Measurements from ENCODE around the gene FOXRED1.
"Not testable (repeated sequence)": the region's sequence is repeated elsewhere in the genome, so short reads cannot be mapped to it uniquely, and the experiment has no call there.

FOXRED1 gene

GRCh38 chr11:126268708-126269579 lies at the start of gene FOXRED1, which contains the start of gene SRPRA:
Gene FOXRED1, plus strand, starts transcription at chr11:126269154. Its CDS starts 53 bp downstream, at chr11:126269207.
Gene SRPRA, minus strand, starts transcription at chr11:126268895. Its CDS starts 91 bp downstream, at chr11:126268804.
- peaks cover 45% of the 10 kb centered on the region for H3K4me1 Mint-ChIP-seq
- DNase-seq: peak; percentile 100
- peaks cover 63% of the 10 kb centered on the region for H3K36me3 Mint-ChIP-seq
- CTCF ChIA-PET: no interaction called here
- peak within 1 kb of the TSS; percentile 98 for H3K27ac Mint-ChIP-seq
- peak within 1 kb of the TSS; percentile 98 for H3K4me3 Mint-ChIP-seq
- no peaks in the 10 kb centered on the region for H3K9me3 Mint-ChIP-seq
- no peaks in the 10 kb centered on the region for H3K27me3 Mint-ChIP-seq

- Mint-ChIP-seq H3K9me3 (no peaks in the 10 kb centered on the region), H3K4me1 (peaks cover 7% of the 10 kb centered on the region), H3K4me3 (no peak overlapping the region), H3K27ac (no peak overlapping the region), H3K27me3 (no peaks in the 10 kb centered on the region), H3K36me3 (no peaks in the 10 kb centered on the region)
- CTCF ChIA-PET: no interaction called here
- no peak for DNase-seq
Measured at GRCh38 chr11:126219547-126219946, 49.4 kb upstream of the FOXRED1 start.

- H3K27me3 Mint-ChIP-seq: no peaks in the 10 kb centered on the region
- no peaks in the 10 kb centered on the region for H3K4me1 Mint-ChIP-seq
- H3K4me3 Mint-ChIP-seq: no peak overlapping the region
- DNase-seq: no peak
- no peaks in the 10 kb centered on the region for H3K9me3 Mint-ChIP-seq
- H3K27ac Mint-ChIP-seq: no peak overlapping the region
- CTCF ChIA-PET: no interaction called here
- no peaks in the 10 kb centered on the region for H3K36me3 Mint-ChIP-seq
Measured at GRCh38 chr11:126224647-126225294, 44.2 kb upstream of the FOXRED1 start.

GRCh38 chr11:126225295-126225665 lies 43.7 kb upstream of the FOXRED1 start:
- Mint-ChIP-seq H3K4me3 (no peak overlapping the region), H3K4me1 (no peaks in the 10 kb centered on the region), H3K27ac (no peak overlapping the region), H3K9me3 (no peaks in the 10 kb centered on the region), H3K36me3 (no peaks in the 10 kb centered on the region), H3K27me3 (no peaks in the 10 kb centered on the region)
- CTCF ChIA-PET: no interaction called here
- DNase-seq: no peak

GRCh38 chr11:126226334-126227084 lies 42.4 kb upstream of the FOXRED1 start:
- peaks cover 3% of the 10 kb centered on the region for H3K36me3 Mint-ChIP-seq
- DNase-seq: no peak
- H3K4me1 Mint-ChIP-seq: no peaks in the 10 kb centered on the region
- no peak overlapping the region for H3K4me3 Mint-ChIP-seq
- CTCF ChIA-PET: no interaction called here
- H3K9me3 Mint-ChIP-seq: no peaks in the 10 kb centered on the region
- H3K27me3 Mint-ChIP-seq: no peaks in the 10 kb centered on the region
- no peak overlapping the region for H3K27ac Mint-ChIP-seq

- Mint-ChIP-seq H3K9me3 (no peaks in the 10 kb centered on the region), H3K4me1 (no peaks in the 10 kb centered on the region), H3K36me3 (peaks cover 3% of the 10 kb centered on the region), H3K27me3 (no peaks in the 10 kb centered on the region), H3K27ac (no peak overlapping the region), H3K4me3 (no peak overlapping the region)
- DNase-seq: no peak
- CTCF ChIA-PET: no interaction called here
Measured at GRCh38 chr11:126229858-126230540, 39.0 kb upstream of the FOXRED1 start.

- no peak overlapping the region for H3K4me3 Mint-ChIP-seq
- peaks cover 8% of the 10 kb centered on the region for H3K36me3 Mint-ChIP-seq
- CTCF ChIA-PET: no interaction called here
- H3K27ac Mint-ChIP-seq: no peak overlapping the region
- DNase-seq: no peak
- H3K4me1 Mint-ChIP-seq: no peaks in the 10 kb centered on the region
- H3K27me3 Mint-ChIP-seq: no peaks in the 10 kb centered on the region
- no peaks in the 10 kb centered on the region for H3K9me3 Mint-ChIP-seq
Measured at GRCh38 chr11:126231725-126232459, 37.1 kb upstream of the FOXRED1 start.

GRCh38 chr11:126232683-126233082 lies 36.3 kb upstream of the FOXRED1 start:
- no peak overlapping the region for H3K4me3 Mint-ChIP-seq
- no peak for DNase-seq
- CTCF ChIA-PET: no interaction called here
- no peaks in the 10 kb centered on the region for H3K27me3 Mint-ChIP-seq
- no peaks in the 10 kb centered on the region for H3K9me3 Mint-ChIP-seq
- H3K36me3 Mint-ChIP-seq: peaks cover 8% of the 10 kb centered on the region
- H3K4me1 Mint-ChIP-seq: no peaks in the 10 kb centered on the region
- H3K27ac Mint-ChIP-seq: no peak overlapping the region

- H3K4me1 Mint-ChIP-seq: no peaks in the 10 kb centered on the region
- peaks cover 9% of the 10 kb centered on the region for H3K36me3 Mint-ChIP-seq
- no peaks in the 10 kb centered on the region for H3K27me3 Mint-ChIP-seq
- CTCF ChIA-PET: no interaction called here
- DNase-seq: no peak
- H3K9me3 Mint-ChIP-seq: no peaks in the 10 kb centered on the region
- no peak overlapping the region for H3K27ac Mint-ChIP-seq
- no peak overlapping the region for H3K4me3 Mint-ChIP-seq
Measured at GRCh38 chr11:126233391-126233790, 35.6 kb upstream of the FOXRED1 start.

- no peak overlapping the region for H3K4me3 Mint-ChIP-seq
- H3K27me3 Mint-ChIP-seq: no peaks in the 10 kb centered on the region
- no peak for DNase-seq
- no peaks in the 10 kb centered on the region for H3K4me1 Mint-ChIP-seq
- H3K27ac Mint-ChIP-seq: no peak overlapping the region
- peaks cover 16% of the 10 kb centered on the region for H3K36me3 Mint-ChIP-seq
- H3K9me3 Mint-ChIP-seq: no peaks in the 10 kb centered on the region
- CTCF ChIA-PET: no interaction called here
Measured at GRCh38 chr11:126246636-126247035, 22.3 kb upstream of the FOXRED1 start.

- H3K9me3 Mint-ChIP-seq: no peaks in the 10 kb centered on the region
- H3K27me3 Mint-ChIP-seq: no peaks in the 10 kb centered on the region
- H3K4me3 Mint-ChIP-seq: no peak overlapping the region
- H3K4me1 Mint-ChIP-seq: no peaks in the 10 kb centered on the region
- no peak overlapping the region for H3K27ac Mint-ChIP-seq
- H3K36me3 Mint-ChIP-seq: peaks cover 19% of the 10 kb centered on the region
- CTCF ChIA-PET: no interaction called here
- DNase-seq: no peak
Measured at GRCh38 chr11:126253265-126253664, 15.7 kb upstream of the FOXRED1 start.

- DNase-seq: no peak
- CTCF ChIA-PET: no interaction called here
- Mint-ChIP-seq H3K27me3 (no peaks in the 10 kb centered on the region), H3K36me3 (peaks cover 19% of the 10 kb centered on the region), H3K4me1 (no peaks in the 10 kb centered on the region), H3K27ac (no peak overlapping the region), H3K9me3 (no peaks in the 10 kb centered on the region), H3K4me3 (no peak overlapping the region)
Measured at GRCh38 chr11:126254819-126255218, 14.1 kb upstream of the FOXRED1 start.

- H3K4me1 Mint-ChIP-seq, H3K4me3 Mint-ChIP-seq, CTCF ChIA-PET, H3K27ac Mint-ChIP-seq, H3K9me3 Mint-ChIP-seq, DNase-seq, H3K27me3 Mint-ChIP-seq: not testable (repeated sequence)
- peaks cover 21% of the 10 kb centered on the region for H3K36me3 Mint-ChIP-seq
Measured at GRCh38 chr11:126255507-126255906, 13.4 kb upstream of the FOXRED1 start.

- H3K27ac Mint-ChIP-seq: no peak overlapping the region
- no peaks in the 10 kb centered on the region for H3K27me3 Mint-ChIP-seq
- CTCF ChIA-PET: no interaction called here
Measured at GRCh38 chr11:126256216-126256615, 12.7 kb upstream of the FOXRED1 start.

More at GRCh38 chr11:126256216-126256615, 12.7 kb upstream of the FOXRED1 start:
- Mint-ChIP-seq H3K36me3 (peaks cover 21% of the 10 kb centered on the region), H3K4me1 (no peaks in the 10 kb centered on the region), H3K4me3 (no peak overlapping the region), H3K9me3 (no peaks in the 10 kb centered on the region)
- DNase-seq: no peak
